Measurements from ENCODE around the gene CRYGN. TPM values are rescaled to one million over a fixed set of nuclear protein-coding genes. Genes with fewer than 3 reads are reported as not detected.

The CRYGN gene
- polyA plus RNA-seq, 3 donors = not detected

DNA sequence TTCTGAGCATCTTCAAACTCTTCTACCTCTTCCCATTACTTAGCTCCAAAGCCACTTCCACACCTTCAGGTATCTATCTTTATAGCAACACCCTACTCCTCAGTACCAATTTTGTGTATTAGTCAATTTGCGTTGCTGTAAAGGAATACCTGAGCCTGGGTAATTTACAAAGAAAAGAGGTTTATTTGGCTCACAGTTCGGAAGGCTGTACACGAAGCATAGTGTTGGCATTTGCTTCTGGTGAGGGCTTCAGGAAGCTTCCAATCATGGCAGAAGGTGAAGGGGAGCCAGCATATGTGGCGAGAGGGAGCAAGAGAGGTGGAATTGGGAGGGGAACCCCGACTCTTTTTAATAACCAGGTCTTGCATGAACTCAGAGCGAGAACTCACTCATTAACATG is 17.6 kb upstream of the CRYGN start:
- Histone ChIP-seq H3K4me2 (replicated peaks; ENCODE audit: extremely low read depth, low read length, poor library complexity, severe bottlenecking) (no peak overlapping the region), H3K27ac (ENCODE audit: low read depth in 1 of 2, low read length in 2 of 2) (no peak overlapping the region), H4K20me1 (ENCODE audit: insufficient read depth, low read length) (no peaks in the 10 kb centered on the region), H3K36me3 (replicated peaks in 1 of 2; ENCODE audit: control insufficient read depth in 1 of 2, insufficient read depth in 2 of 2, low read length in 2 of 2) (no peaks in the 10 kb centered on the region), H3K9me3 (replicated peaks in 1 of 2; ENCODE audit: control insufficient read depth in 1 of 2, insufficient read depth in 1 of 2, low read length in 2 of 2) (peaks cover 5% of the 10 kb centered on the region in 2 donors), H3K27me3 (ENCODE audit: control insufficient read depth in 2 of 2, insufficient read depth in 2 of 2, low read length in 2 of 2) (peaks cover 0 to 2% of the 10 kb centered on the region in 2 donors), H3K9ac (ENCODE audit: insufficient read depth, low read length, poor library complexity, severe bottlenecking) (no peak overlapping the region), H3K4me1 (ENCODE audit: control insufficient read depth in 1 of 2, insufficient read depth in 2 of 2, low read length in 2 of 2) (no peaks in the 10 kb centered on the region), H2AFZ (ENCODE audit: insufficient read depth, low read depth, low read length, poor library complexity, severe bottlenecking) (no peak overlapping the region), H3K4me3 (replicated peaks in 1 of 3; ENCODE audit: low read depth in 2 of 3, low read length in 3 of 3) (no peak overlapping the region), H3K79me2 (ENCODE audit: insufficient read depth, low read length) (no peaks in the 10 kb centered on the region)
- H3K4me1 Mint-ChIP-seq = peaks cover 3% of the 10 kb centered on the region
- H3K36me3 Mint-ChIP-seq = no peaks in the 10 kb centered on the region
- no peak for DNase-seq
- 95% methylated on average over 3 of the region's 6 CpGs for WGBS (ENCODE audit: insufficient coverage)
- intact Hi-C loops (cut with micrococcal nuclease) = no loop called here
- TF ChIP-seq, protein P1, sequence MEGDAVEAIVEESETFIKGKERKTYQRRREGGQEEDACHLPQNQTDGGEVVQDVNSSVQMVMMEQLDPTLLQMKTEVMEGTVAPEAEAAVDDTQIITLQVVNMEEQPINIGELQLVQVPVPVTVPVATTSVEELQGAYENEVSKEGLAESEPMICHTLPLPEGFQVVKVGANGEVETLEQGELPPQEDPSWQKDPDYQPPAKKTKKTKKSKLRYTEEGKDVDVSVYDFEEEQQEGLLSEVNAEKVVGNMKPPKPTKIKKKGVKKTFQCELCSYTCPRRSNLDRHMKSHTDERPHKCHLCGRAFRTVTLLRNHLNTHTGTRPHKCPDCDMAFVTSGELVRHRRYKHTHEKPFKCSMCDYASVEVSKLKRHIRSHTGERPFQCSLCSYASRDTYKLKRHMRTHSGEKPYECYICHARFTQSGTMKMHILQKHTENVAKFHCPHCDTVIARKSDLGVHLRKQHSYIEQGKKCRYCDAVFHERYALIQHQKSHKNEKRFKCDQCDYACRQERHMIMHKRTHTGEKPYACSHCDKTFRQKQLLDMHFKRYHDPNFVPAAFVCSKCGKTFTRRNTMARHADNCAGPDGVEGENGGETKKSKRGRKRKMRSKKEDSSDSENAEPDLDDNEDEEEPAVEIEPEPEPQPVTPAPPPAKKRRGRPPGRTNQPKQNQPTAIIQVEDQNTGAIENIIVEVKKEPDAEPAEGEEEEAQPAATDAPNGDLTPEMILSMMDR (IDR thresholded peaks at IDR 0.05) = no peak
- H3K9me3 Mint-ChIP-seq = peaks cover under 1 to 8% (median 4%) of the 10 kb centered on the region in 7 donors
- peaks cover 13 to 26% (median 17%) of the 10 kb centered on the region in 3 donors for H3K27me3 Mint-ChIP-seq (ENCODE audit: low read depth in 3 of 3)
- no peak overlapping the region for H3K27ac Mint-ChIP-seq
- no peak overlapping the region for H3K4me3 Mint-ChIP-seq

DNA sequence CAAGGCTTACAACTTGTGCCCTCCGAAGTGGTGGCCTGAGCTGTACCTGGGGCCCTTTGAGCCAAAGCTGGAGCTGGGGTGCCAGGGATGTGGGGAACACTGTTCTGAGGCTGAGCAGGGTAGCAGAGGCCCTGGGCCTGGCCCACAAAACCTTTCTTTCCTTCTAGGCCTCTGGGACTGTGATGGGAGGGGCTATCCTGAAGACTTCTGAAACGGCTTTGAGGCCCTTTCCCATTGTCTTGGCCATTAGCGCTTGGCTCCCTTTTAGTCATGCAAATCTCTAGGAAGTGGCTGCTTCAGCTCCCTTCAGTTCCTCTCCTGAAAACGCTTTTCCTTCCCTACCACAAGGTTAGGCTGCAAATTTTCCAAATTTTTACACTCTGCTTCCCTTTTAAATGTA is 16.8 kb upstream of the CRYGN start:
- intact Hi-C loops (cut with micrococcal nuclease) = no loop called here
- H3K4me2 ChIP-seq (replicated peaks; ENCODE audit: extremely low read depth, low read length, poor library complexity, severe bottlenecking) = no peak overlapping the region
- H3K4me1 ChIP-seq (ENCODE audit: control insufficient read depth in 1 of 2, insufficient read depth in 2 of 2, low read length in 2 of 2) = no peaks in the 10 kb centered on the region
- no peak overlapping the region for H3K27ac ChIP-seq (ENCODE audit: low read depth in 1 of 2, low read length in 2 of 2)
- H3K27ac Mint-ChIP-seq = no peak overlapping the region
- no peaks in the 10 kb centered on the region for H3K9me3 ChIP-seq (replicated peaks in 1 of 2; ENCODE audit: control insufficient read depth in 1 of 2, insufficient read depth in 1 of 2, low read length in 2 of 2)
- H3K4me3 ChIP-seq (replicated peaks in 1 of 3; ENCODE audit: low read depth in 2 of 3, low read length in 3 of 3) = no peak overlapping the region
- no peak overlapping the region for H2AFZ ChIP-seq (ENCODE audit: insufficient read depth, low read depth, low read length, poor library complexity, severe bottlenecking)
- H3K9me3 Mint-ChIP-seq = peaks cover 0 to 2% (median 0%) of the 10 kb centered on the region in 7 donors
- no peaks in the 10 kb centered on the region for H3K36me3 ChIP-seq (replicated peaks in 1 of 2; ENCODE audit: control insufficient read depth in 1 of 2, insufficient read depth in 2 of 2, low read length in 2 of 2)
- no peaks in the 10 kb centered on the region for H3K79me2 ChIP-seq (ENCODE audit: insufficient read depth, low read length)
- peaks cover 3% of the 10 kb centered on the region for H3K4me1 Mint-ChIP-seq
- H3K27me3 Mint-ChIP-seq (ENCODE audit: low read depth in 3 of 3) = peaks cover 15 to 28% (median 17%) of the 10 kb centered on the region in 3 donors
- DNase-seq = no peak
- H3K27me3 ChIP-seq (ENCODE audit: control insufficient read depth in 2 of 2, insufficient read depth in 2 of 2, low read length in 2 of 2) = peaks cover 0 to 2% of the 10 kb centered on the region in 2 donors
- no peaks in the 10 kb centered on the region for H4K20me1 ChIP-seq (ENCODE audit: insufficient read depth, low read length)
- TF ChIP-seq, protein P1 (IDR thresholded peaks at IDR 0.05) = no peak
- WGBS (ENCODE audit: insufficient coverage) = 88% methylated on average over 3 of the region's 4 CpGs
- H3K4me3 Mint-ChIP-seq = no peak overlapping the region
- no peaks in the 10 kb centered on the region for H3K36me3 Mint-ChIP-seq
- H3K9ac ChIP-seq (ENCODE audit: insufficient read depth, low read length, poor library complexity, severe bottlenecking) = no peak overlapping the region
